ENCODE data around the gene FAM210B. TPM values are rescaled to one million over a fixed set of nuclear protein-coding genes. Genes with fewer than 3 reads are reported as not detected.
"Not testable (repeated sequence)": the region's sequence is repeated elsewhere in the genome, so short reads cannot be mapped to it uniquely, and the experiment has no call there.

The FAM210B gene
- polyA plus RNA-seq, 2 of the 4 experiments (the other 2 are of a cell fraction) = 9.1 to 13.1 TPM

DNA sequence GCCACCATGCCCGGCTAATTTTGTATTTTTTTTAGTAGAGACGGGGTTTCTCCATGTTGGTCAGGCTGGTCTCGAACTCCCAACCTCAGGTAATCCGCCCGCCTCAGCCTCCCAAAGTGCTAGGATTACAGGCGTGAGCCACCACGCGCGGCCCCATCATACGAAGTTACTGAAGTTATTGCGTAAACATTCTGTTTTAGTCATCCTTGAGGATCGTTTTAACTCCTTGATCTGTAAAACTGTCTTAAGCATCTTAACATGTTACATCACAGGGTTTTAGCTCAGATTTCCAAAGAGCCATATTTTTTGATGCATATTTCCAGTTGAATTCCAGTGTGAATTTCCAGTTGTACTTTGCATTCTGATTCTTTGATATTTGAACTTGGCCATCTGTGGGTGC lies 46.6 kb downstream of the FAM210B start:
- TF ChIP-seq CEBPB (IDR thresholded peaks at IDR 0.05) = peak in 1 of 2 experiments; percentile 26; a peak in 1 of 4 replicates
- CTCF ChIA-PET; FAIRE-seq; DNase-seq (ENCODE audit: low read depth in 1 of 2, low spot score in 1 of 2); H3K4me2 ChIP-seq; H3K27ac ChIP-seq; H3K9me3 ChIP-seq; H3K4me1 ChIP-seq; H3K4me3 ChIP-seq; POLR2A ChIA-PET; ATAC-seq: not testable (repeated sequence)
- 94% methylated on average over 12 of the region's 12 CpGs for WGBS (ENCODE audit: missing lambda C conversion rate)

DNA sequence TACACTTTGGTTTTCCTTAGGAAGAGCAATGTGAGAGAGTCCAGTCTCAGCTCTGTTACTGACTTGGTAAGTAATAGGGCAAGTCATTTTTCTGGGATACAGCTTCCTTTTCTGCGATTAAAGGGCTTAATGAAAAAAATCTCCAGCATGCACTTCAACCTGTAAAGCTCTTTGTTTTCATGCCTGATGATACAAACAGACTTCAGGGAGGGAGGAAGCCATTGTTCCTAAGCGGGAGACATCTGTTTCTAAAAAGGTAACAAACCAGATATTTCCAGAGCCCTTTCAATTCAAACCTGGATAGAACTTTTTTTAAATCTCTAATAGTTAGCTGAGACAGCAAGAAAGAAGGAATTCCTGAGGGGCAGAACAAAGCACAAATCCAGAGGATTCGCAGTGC lies 48.1 kb downstream of the FAM210B start:
- no peak for ATAC-seq
- Histone ChIP-seq H3K4me1 (no peaks in the 10 kb centered on the region), H3K4me2 (no peak overlapping the region), H3K4me3 (no peak overlapping the region), H3K9me3 (no peaks in the 10 kb centered on the region), H3K27ac (no peak overlapping the region)
- 99% methylated on average over 3 of the region's 3 CpGs for WGBS (ENCODE audit: missing lambda C conversion rate)
- ChIA-PET POLR2A (interaction anchor here (1.0 kb wide), 1 partner anchor 15 kb away, joined by 3 read pairs; the partner anchor contains the start of genes AURKA and CSTF1), CTCF (interaction anchor here (1.0 to 2.0 kb wide), 3 partner anchors 8 to 14 kb away, joined by 3 to 7 read pairs (median 6); partner anchors contain the start of genes AURKA and CSTF1)
- no peak for FAIRE-seq
- TF ChIP-seq NPAS2 (CRISPR knock-in tag; IDR thresholded peaks at IDR 0.05; ENCODE audit: borderline replicate concordance) (no peak), CEBPB (IDR thresholded peaks at IDR 0.05) (no peak)
- DNase-seq (ENCODE audit: low read depth in 1 of 2, low spot score in 1 of 2) = no peak

DNA sequence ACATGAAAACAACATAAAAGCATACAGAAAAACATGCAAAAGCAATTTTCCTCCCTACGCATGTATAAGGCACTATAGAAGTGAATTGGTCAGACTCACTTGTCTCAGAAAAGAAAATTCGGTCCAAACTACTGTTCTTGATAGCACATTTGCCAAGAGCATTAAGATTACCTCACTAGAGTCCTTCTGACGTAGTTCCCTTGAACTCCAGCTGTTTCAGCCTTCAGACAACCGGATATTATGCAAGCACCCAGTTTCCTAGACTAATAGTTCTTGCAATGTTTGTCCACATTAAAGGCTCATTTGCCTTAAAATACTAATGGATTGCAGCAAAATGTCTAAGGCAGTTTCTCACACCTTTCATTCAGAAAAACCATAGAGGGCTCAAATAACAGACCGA lies 50.7 kb downstream of the FAM210B start:
- no peak for FAIRE-seq
- POLR2A ChIA-PET = no interaction called here

More for the DNA sequence above, 50.7 kb downstream of the FAM210B start:
- no peaks in the 10 kb centered on the region for H3K9me3 ChIP-seq
- no peak for ATAC-seq
- H3K4me1 ChIP-seq = no peaks in the 10 kb centered on the region
- H3K4me3 ChIP-seq = no peak overlapping the region
- no peak overlapping the region for H3K27ac ChIP-seq
- H3K4me2 ChIP-seq = no peak overlapping the region
- WGBS (ENCODE audit: missing lambda C conversion rate) = 93% methylated on average over 5 of the region's 5 CpGs
- DNase-seq (ENCODE audit: low read depth in 1 of 2, low spot score in 1 of 2) = no peak
- TF ChIP-seq, protein P1, sequence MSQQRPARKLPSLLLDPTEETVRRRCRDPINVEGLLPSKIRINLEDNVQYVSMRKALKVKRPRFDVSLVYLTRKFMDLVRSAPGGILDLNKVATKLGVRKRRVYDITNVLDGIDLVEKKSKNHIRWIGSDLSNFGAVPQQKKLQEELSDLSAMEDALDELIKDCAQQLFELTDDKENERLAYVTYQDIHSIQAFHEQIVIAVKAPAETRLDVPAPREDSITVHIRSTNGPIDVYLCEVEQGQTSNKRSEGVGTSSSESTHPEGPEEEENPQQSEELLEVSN (IDR thresholded peaks at IDR 0.05; ENCODE audit: borderline replicate concordance, low read depth) = no peak
- TF ChIP-seq ESRRA (IDR thresholded peaks at IDR 0.05; ENCODE audit: borderline replicate concordance, low read length) (no peak), RARB (CRISPR knock-in tag; IDR thresholded peaks at IDR 0.05) (no peak), MAFK (IDR thresholded peaks at IDR 0.05; ENCODE audit: partially characterized antibody) (no peak), HEYL (CRISPR knock-in tag; IDR thresholded peaks at IDR 0.05) (no peak), NR3C1 (IDR thresholded peaks at IDR 0.05) (no peak), FOXS1 (CRISPR knock-in tag; IDR thresholded peaks at IDR 0.05) (no peak), MAZ (IDR thresholded peaks at IDR 0.05; ENCODE audit: borderline replicate concordance, low read depth, low read length) (no peak), CHD4 (IDR thresholded peaks at IDR 0.05; ENCODE audit: borderline replicate concordance) (no peak), FOSL2 (IDR thresholded peaks at IDR 0.05) (no peak), FOSL2 (CRISPR knock-in tag; IDR thresholded peaks at IDR 0.05) (no peak), TP53 (CRISPR knock-in tag; IDR thresholded peaks at IDR 0.05) (no peak), SMC3 (IDR thresholded peaks at IDR 0.05) (no peak), EP300 (IDR thresholded peaks at IDR 0.05) (no peak), FOSB (CRISPR knock-in tag; IDR thresholded peaks at IDR 0.05) (no peak), ZFP36 (IDR thresholded peaks at IDR 0.05; ENCODE audit: borderline replicate concordance, partially characterized antibody) (no peak)
- TF ChIP-seq, protein P2, sequence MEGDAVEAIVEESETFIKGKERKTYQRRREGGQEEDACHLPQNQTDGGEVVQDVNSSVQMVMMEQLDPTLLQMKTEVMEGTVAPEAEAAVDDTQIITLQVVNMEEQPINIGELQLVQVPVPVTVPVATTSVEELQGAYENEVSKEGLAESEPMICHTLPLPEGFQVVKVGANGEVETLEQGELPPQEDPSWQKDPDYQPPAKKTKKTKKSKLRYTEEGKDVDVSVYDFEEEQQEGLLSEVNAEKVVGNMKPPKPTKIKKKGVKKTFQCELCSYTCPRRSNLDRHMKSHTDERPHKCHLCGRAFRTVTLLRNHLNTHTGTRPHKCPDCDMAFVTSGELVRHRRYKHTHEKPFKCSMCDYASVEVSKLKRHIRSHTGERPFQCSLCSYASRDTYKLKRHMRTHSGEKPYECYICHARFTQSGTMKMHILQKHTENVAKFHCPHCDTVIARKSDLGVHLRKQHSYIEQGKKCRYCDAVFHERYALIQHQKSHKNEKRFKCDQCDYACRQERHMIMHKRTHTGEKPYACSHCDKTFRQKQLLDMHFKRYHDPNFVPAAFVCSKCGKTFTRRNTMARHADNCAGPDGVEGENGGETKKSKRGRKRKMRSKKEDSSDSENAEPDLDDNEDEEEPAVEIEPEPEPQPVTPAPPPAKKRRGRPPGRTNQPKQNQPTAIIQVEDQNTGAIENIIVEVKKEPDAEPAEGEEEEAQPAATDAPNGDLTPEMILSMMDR (IDR thresholded peaks at IDR 0.05) = no peak
- TF ChIP-seq, protein P3, sequence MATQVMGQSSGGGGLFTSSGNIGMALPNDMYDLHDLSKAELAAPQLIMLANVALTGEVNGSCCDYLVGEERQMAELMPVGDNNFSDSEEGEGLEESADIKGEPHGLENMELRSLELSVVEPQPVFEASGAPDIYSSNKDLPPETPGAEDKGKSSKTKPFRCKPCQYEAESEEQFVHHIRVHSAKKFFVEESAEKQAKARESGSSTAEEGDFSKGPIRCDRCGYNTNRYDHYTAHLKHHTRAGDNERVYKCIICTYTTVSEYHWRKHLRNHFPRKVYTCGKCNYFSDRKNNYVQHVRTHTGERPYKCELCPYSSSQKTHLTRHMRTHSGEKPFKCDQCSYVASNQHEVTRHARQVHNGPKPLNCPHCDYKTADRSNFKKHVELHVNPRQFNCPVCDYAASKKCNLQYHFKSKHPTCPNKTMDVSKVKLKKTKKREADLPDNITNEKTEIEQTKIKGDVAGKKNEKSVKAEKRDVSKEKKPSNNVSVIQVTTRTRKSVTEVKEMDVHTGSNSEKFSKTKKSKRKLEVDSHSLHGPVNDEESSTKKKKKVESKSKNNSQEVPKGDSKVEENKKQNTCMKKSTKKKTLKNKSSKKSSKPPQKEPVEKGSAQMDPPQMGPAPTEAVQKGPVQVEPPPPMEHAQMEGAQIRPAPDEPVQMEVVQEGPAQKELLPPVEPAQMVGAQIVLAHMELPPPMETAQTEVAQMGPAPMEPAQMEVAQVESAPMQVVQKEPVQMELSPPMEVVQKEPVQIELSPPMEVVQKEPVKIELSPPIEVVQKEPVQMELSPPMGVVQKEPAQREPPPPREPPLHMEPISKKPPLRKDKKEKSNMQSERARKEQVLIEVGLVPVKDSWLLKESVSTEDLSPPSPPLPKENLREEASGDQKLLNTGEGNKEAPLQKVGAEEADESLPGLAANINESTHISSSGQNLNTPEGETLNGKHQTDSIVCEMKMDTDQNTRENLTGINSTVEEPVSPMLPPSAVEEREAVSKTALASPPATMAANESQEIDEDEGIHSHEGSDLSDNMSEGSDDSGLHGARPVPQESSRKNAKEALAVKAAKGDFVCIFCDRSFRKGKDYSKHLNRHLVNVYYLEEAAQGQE (IDR thresholded peaks at IDR 0.05) = no peak
- TF ChIP-seq, protein P4, sequence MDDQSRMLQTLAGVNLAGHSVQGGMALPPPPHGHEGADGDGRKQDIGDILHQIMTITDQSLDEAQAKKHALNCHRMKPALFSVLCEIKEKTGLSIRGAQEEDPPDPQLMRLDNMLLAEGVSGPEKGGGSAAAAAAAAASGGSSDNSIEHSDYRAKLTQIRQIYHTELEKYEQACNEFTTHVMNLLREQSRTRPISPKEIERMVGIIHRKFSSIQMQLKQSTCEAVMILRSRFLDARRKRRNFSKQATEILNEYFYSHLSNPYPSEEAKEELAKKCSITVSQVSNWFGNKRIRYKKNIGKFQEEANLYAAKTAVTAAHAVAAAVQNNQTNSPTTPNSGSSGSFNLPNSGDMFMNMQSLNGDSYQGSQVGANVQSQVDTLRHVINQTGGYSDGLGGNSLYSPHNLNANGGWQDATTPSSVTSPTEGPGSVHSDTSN (IDR thresholded peaks at IDR 0.05) = no peak
- CTCF ChIA-PET = interaction anchor here (1.2 to 2.1 kb wide), 2 partner anchors 8 to 13 kb away, joined by 5 to 6 read pairs; no protein-coding TSS in a partner anchor
